Thyroid gland (tissue), 4 donors: ENCODE measurements around the gene C6orf15. TPM values are rescaled to one million over a fixed set of nuclear protein-coding genes. Genes with fewer than 3 reads are reported as not detected.

Experiments
- DNase-seq, 2 donors: peaks; one replicate each; pipeline ENCODE4 v3.0.0-alpha.2; 2019
- H3K27ac ChIP-seq, 3 donors: fragments of 200-600 bp; sonication (generic); 1 replicate in 2 of 3; 2 replicates in 1 of 3; pipeline ENCODE4 v1.5.1; 2016 to 2019; ENCODE audit warnings: mild to moderate bottlenecking in 1 of 3, moderate library complexity in 1 of 3
- H3K27me3 ChIP-seq: fragments of 200-600 bp; sonication (generic); one replicate; pipeline ENCODE4 v1.5.1; 2019
- H3K36me3 ChIP-seq, 2 donors: fragments of 200-600 bp; sonication (generic); one replicate each; pipeline ENCODE4 v1.5.1; 2016 to 2019
- H3K4me1 ChIP-seq, 2 donors: fragments of 200-600 bp; sonication (generic); one replicate each; pipeline ENCODE4 v1.5.1; 2017 to 2019
- H3K4me3 ChIP-seq, 3 donors: fragments of 200-600 bp; sonication (generic); replicated peaks in 1 of 3; 1 replicate in 2 of 3; 2 replicates in 1 of 3; pipeline ENCODE4 v1.5.1; 2016; ENCODE audit warnings: mild to moderate bottlenecking in 1 of 3
- H3K9me3 ChIP-seq: fragments of 200-600 bp; sonication (generic); one replicate; pipeline ENCODE4 v1.5.1; 2017
- CTCF ChIP-seq, 6 experiments: fragments of 200-600 bp in 3 of 6; fragments of 450-650 bp in 3 of 6; sonication (generic) in 3 of 6; IDR thresholded peaks; one replicate each; pipeline ENCODE4 v1.5.1; 2016 to 2019; ENCODE audit warnings: antibody characterized with exemption in 6 of 6, mild to moderate bottlenecking in 2 of 6, inconsistent platforms in 1 of 6, moderate library complexity in 1 of 6
- POLR2A ChIP-seq, 2 donors: fragments of 450-650 bp; IDR thresholded peaks; one replicate each; pipeline ENCODE4 v1.6.1; 2017; ENCODE audit warnings: antibody characterized with exemption in 2 of 2, mild to moderate bottlenecking in 2 of 2, moderate library complexity in 1 of 2
- WGBS, 2 donors: methylation state at CpG; one replicate each; pipeline ENCODE4 v1.1.5; 2017; 5-methylcytosine and 5-hydroxymethylcytosine counted together
- intact Hi-C: fragments of 100-400 bp; cut with DNase I; formaldehyde crosslinking; loops from one replicate; pipeline ENCODE4 v1.15.1; 2023
- small RNA-seq: library from RNA; depleted of rRNA; stranded (forward); fragments of <200 nt; gene quantifications from one replicate; pipeline ENCODE3, GENCODE V24; 2016
- total RNA-seq, 4 donors: library from RNA; depleted of rRNA; stranded (reverse); fragments of >200 nt; gene quantifications; one replicate each; pipeline ENCODE4 v1.2.3, GENCODE V29; 2016

The C6orf15 gene
- total RNA-seq, 4 donors from 2014 or later, result not detected

- 88% methylated on average over 7 of the region's 7 CpGs for WGBS, 2 donors
- TF ChIP-seq POLR2A (IDR thresholded peaks at IDR 0.05) (no peak), CTCF (IDR thresholded peaks at IDR 0.05) (no peak)
- no peak for DNase-seq
Measured at GRCh38 chr6:31063906-31064435, 48.4 kb downstream of the C6orf15 start.

More at GRCh38 chr6:31063906-31064435, 48.4 kb downstream of the C6orf15 start:
- intact Hi-C loops, result no loop called here
- Histone ChIP-seq H3K4me1 (peaks cover 0 to 17% of the 10 kb centered on the region in 2 donors), H3K27me3 (no peaks in the 10 kb centered on the region), H3K4me3 (no peak overlapping the region), H3K36me3 (no peaks in the 10 kb centered on the region), H3K27ac (no peak overlapping the region), H3K9me3 (no peaks in the 10 kb centered on the region)

Small RNAs within 50 kb of the gene (small RNA-seq; reads per million reads assigned to genes)
- gene POLR2LP1 (not detected), gene RNU6-1133P (not detected)

Other genes with a start within 250 kb of the C6orf15 start
- 100 to 1,000 TPM in 3 of 4 donors, 10 to 100 TPM in 1; 93.4 to 207 (median 131) TPM for gene DDR1, start 228.1 kb downstream of the C6orf15 start, total RNA-seq
- gene GTF2H4, start 204.4 kb downstream of the C6orf15 start, total RNA-seq, result 10 to 100 TPM in 3 of 4 donors, 1 to 10 TPM in 1; 9.5 to 34.4 (median 18.2) TPM
- gene VARS2, start 198.3 kb downstream of the C6orf15 start, total RNA-seq, result 10 to 100 TPM; 17.3 to 36.4 (median 30.6) TPM
- gene SFTA2, start 180.4 kb downstream of the C6orf15 start, total RNA-seq, result 1 to 10 TPM in 1 of 4 donors, not detected in 3; 3.5 TPM
- not detected for gene MUCL3, start 171.6 kb downstream of the C6orf15 start, total RNA-seq
- not detected for gene MUC21, start 128.9 kb downstream of the C6orf15 start, total RNA-seq
- gene MUC22, start 102.1 kb downstream of the C6orf15 start, total RNA-seq, result not detected
- 1 to 10 TPM; 1.6 to 3.8 (median 2.4) TPM for gene PSORS1C1, start 2.2 kb upstream of the C6orf15 start, total RNA-seq
- under 1 TPM in 1 of 4 donors, not detected in 3; 0.34 TPM for gene CDSN, start 7.9 kb upstream of the C6orf15 start, total RNA-seq
- gene PSORS1C2, start 26.5 kb upstream of the C6orf15 start, total RNA-seq, result not detected
- 10 to 100 TPM; 15.8 to 20.0 (median 17.0) TPM for gene CCHCR1, start 45.2 kb upstream of the C6orf15 start, total RNA-seq
- gene TCF19, start 46.0 kb upstream of the C6orf15 start, total RNA-seq, result 1 to 10 TPM; 1.2 to 4.9 (median 3.2) TPM
- gene POU5F1, start 58.1 kb upstream of the C6orf15 start, total RNA-seq, result 1 to 10 TPM in 1 of 4 donors, not detected in 3; 1.0 TPM
- gene HLA-C, start 159.5 kb upstream of the C6orf15 start, total RNA-seq, result 100 to 1,000 TPM; 170 to 540 (median 399) TPM
- 1,000 to 10,000 TPM in 1 of 4 donors, 100 to 1,000 TPM in 3; 328 to 1,292 (median 594) TPM for gene HLA-B, start 244.6 kb upstream of the C6orf15 start, total RNA-seq